Caco-2 (cell line): ENCODE data around the gene WIPF3. TPM values are rescaled to one million over a fixed set of nuclear protein-coding genes. Genes with fewer than 3 reads are reported as not detected.
A peak's percentile ranks its signal among the peaks of the same experiment; 100 is the strongest.

Experiments used
- BruUV-seq: library from RNA; stranded (reverse); fragments of 400-500 nt; replicated peaks from 2 replicates; lab custom pipeline; 2021; lab: Mats Ljungman, UMichigan
- CTCF ChIA-PET: fragments of 300-600 bp; sonication (Branson Sonifier 250); formaldehyde crosslinking; loops from one replicate; lab custom pipeline; 2022; ENCODE audit warnings: antibody characterized with exemption; lab: Charles Lee
- POLR2A ChIA-PET: fragments of 300-600 bp; sonication (Branson Sonifier 250); formaldehyde crosslinking; loops from one replicate; lab custom pipeline; 2022; ENCODE audit warnings: antibody characterized with exemption; lab: Charles Lee
- DNase-seq, 2 experiments: peaks; one replicate each; pipeline versions ENCODE4 v3.0.0 to v3.0.0-alpha.2; 2020 to 2022
- H3K27me3 ChIP-seq: replicated peaks from 2 replicates; pipeline ENCODE4 v1.6.0; 2011; ENCODE audit warnings: low read length; ENCODE audit not compliant: control insufficient read depth, insufficient read depth
- H3K36me3 ChIP-seq: 2 replicates; pipeline ENCODE4 v1.5.1; 2011; ENCODE audit warnings: low read length; ENCODE audit not compliant: control insufficient read depth, insufficient read depth
- H3K4me1 ChIP-seq: fragments of 250-450 bp; sonication (Bioruptor Pico); 2 replicates; pipeline ENCODE4 v1.5.1; 2020; ENCODE audit warnings: mild to moderate bottlenecking
- H3K4me3 ChIP-seq: 2 replicates; pipeline ENCODE4 v1.5.1; 2011; ENCODE audit warnings: low read depth, mild to moderate bottlenecking, control low read depth, low read length
- H3K9me3 ChIP-seq: fragments of 250-450 bp; sonication (Bioruptor Pico); 2 replicates; pipeline ENCODE4 v1.5.1; 2020; ENCODE audit warnings: mild to moderate bottlenecking, moderate library complexity
- H3K27ac Mint-ChIP-seq: one replicate; pipeline ENCODE4 v1.8.0; 2022; ENCODE audit warnings: mixed read lengths; ENCODE audit not compliant: unreplicated experiment
- H3K27me3 Mint-ChIP-seq: one replicate; pipeline ENCODE4 v1.8.0; 2022; ENCODE audit warnings: mixed read lengths; ENCODE audit not compliant: insufficient read depth, unreplicated experiment
- H3K36me3 Mint-ChIP-seq: one replicate; pipeline ENCODE4 v1.8.0; 2022; ENCODE audit warnings: mild to moderate bottlenecking, mixed read lengths; ENCODE audit not compliant: insufficient read depth, unreplicated experiment
- H3K4me1 Mint-ChIP-seq: one replicate; pipeline ENCODE4 v1.8.0; 2022; ENCODE audit warnings: low read depth, mixed read lengths; ENCODE audit not compliant: unreplicated experiment
- H3K4me3 Mint-ChIP-seq: one replicate; pipeline ENCODE4 v1.8.0; 2022; ENCODE audit warnings: mild to moderate bottlenecking, moderate library complexity, mixed read lengths; ENCODE audit not compliant: unreplicated experiment
- H3K9me3 Mint-ChIP-seq: one replicate; pipeline ENCODE4 v1.8.0; 2022; ENCODE audit warnings: mixed read lengths; ENCODE audit not compliant: unreplicated experiment
- intact Hi-C: fragments of 100-400 bp; cut with micrococcal nuclease; formaldehyde crosslinking; loops from one replicate; pipeline ENCODE4 v1.10.0; 2022; ENCODE audit not compliant: unreplicated experiment
- total RNA-seq: library from RNA; stranded (reverse); gene quantifications from 2 replicates; pipeline ENCODE4 v1.2.3, GENCODE V29; 2022
- TF ChIP-seq, protein P1 (sequence below), 2 experiments: fragments of 200-600 bp in 1 of 2; IDR thresholded peaks; 1 replicate in 1 of 2; 2 replicates in 1 of 2; pipeline versions ENCODE4 v1.5.1 to v1.8.0; 2011 to 2022; ENCODE audit warnings: antibody characterized with exemption in 1 of 2, control low read depth in 1 of 2, inconsistent platforms in 1 of 2, low read depth in 1 of 2, low read length in 1 of 2, mild to moderate bottlenecking in 1 of 2, moderate library complexity in 1 of 2; ENCODE audit not compliant: insufficient read depth in 1 of 2, severe bottlenecking in 1 of 2, unreplicated experiment in 1 of 2

Gene WIPF3
- total RNA-seq, 1 experiment from 2014 or later, result 1.2 TPM

DNA sequence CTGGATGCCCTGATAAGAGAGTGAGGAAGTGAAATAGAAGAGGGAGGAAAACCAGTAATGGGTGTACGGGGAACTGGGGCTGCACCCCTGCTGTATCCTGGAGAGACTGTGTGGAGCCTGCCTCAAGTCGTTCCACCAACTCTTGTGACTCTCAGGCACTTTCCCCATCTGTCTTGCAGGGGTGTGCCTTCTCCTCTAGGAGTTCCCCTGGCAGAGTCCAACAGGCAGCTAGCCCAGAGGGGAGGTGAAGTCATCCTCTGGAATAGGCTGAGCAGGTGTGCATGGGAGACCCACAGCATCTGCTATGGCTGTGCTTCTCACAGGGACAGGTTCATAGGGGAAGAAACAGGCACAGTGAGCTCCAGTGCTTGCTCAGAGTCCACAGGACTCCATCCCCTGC lies 46.8 kb downstream of the WIPF3 start:
- Histone ChIP-seq H3K4me3 (no peak overlapping the region), H3K36me3 (no peaks in the 10 kb centered on the region), H3K9me3 (no peaks in the 10 kb centered on the region), H3K4me1 (peaks cover 11% of the 10 kb centered on the region), H3K27me3 (no peaks in the 10 kb centered on the region)
- BruUV-seq, result no TSS peak
- ChIA-PET CTCF (interaction anchor here (0.5 to 0.7 kb wide), 2 partner anchors 25 to 85 kb away, joined by 3 to 7 read pairs; no protein-coding TSS in a partner anchor), POLR2A (no interaction called here)
- DNase-seq, result no peak
- H3K27ac Mint-ChIP-seq, result no peak overlapping the region
- intact Hi-C loops, result no loop called here
- no peak overlapping the region for H3K4me3 Mint-ChIP-seq
- H3K9me3 Mint-ChIP-seq, result no peaks in the 10 kb centered on the region
- TF ChIP-seq, protein P1, sequence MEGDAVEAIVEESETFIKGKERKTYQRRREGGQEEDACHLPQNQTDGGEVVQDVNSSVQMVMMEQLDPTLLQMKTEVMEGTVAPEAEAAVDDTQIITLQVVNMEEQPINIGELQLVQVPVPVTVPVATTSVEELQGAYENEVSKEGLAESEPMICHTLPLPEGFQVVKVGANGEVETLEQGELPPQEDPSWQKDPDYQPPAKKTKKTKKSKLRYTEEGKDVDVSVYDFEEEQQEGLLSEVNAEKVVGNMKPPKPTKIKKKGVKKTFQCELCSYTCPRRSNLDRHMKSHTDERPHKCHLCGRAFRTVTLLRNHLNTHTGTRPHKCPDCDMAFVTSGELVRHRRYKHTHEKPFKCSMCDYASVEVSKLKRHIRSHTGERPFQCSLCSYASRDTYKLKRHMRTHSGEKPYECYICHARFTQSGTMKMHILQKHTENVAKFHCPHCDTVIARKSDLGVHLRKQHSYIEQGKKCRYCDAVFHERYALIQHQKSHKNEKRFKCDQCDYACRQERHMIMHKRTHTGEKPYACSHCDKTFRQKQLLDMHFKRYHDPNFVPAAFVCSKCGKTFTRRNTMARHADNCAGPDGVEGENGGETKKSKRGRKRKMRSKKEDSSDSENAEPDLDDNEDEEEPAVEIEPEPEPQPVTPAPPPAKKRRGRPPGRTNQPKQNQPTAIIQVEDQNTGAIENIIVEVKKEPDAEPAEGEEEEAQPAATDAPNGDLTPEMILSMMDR (IDR thresholded peaks at IDR 0.05; ENCODE audit: insufficient read depth in 1 of 2, low read depth in 1 of 2, low read length in 1 of 2, severe bottlenecking in 1 of 2, unreplicated experiment in 1 of 2), result no peak
- no peaks in the 10 kb centered on the region for H3K27me3 Mint-ChIP-seq
- peaks cover 6% of the 10 kb centered on the region for H3K36me3 Mint-ChIP-seq
- peaks cover 13% of the 10 kb centered on the region for H3K4me1 Mint-ChIP-seq

DNA sequence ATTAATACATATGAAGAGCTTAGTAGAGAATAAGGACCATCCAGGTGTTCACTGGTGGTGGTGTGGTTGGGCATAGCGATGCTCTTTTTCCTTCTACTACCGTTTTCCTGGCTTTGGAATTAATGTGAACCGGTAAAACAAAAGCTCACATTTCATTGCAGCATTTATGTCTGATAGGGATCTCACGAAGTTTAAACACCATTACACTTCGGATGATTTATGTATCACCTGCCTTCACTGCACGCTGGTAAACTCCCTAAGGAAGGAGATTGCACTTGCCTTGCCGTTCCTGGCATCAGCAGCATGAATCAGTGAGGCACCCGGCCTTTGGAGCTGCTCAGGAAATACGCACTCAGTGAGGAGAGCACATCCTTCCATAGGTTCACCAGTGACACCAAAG lies 47.5 kb downstream of the WIPF3 start:
- intact Hi-C loops, result loop anchor here (1.0 kb wide), 2 partner anchors 28 to 68 kb away; no protein-coding TSS in a partner anchor
- Mint-ChIP-seq H3K4me3 (no peak overlapping the region), H3K27me3 (no peaks in the 10 kb centered on the region), H3K4me1 (peaks cover 15% of the 10 kb centered on the region), H3K36me3 (peaks cover 6% of the 10 kb centered on the region), H3K27ac (no peak overlapping the region), H3K9me3 (no peaks in the 10 kb centered on the region)
- Histone ChIP-seq H3K9me3 (no peaks in the 10 kb centered on the region), H3K4me1 (peaks cover 7% of the 10 kb centered on the region), H3K36me3 (no peaks in the 10 kb centered on the region), H3K4me3 (no peak overlapping the region), H3K27me3 (no peaks in the 10 kb centered on the region)
- CTCF ChIA-PET, result interaction anchor here (0.5 to 0.7 kb wide), 2 partner anchors 24 to 86 kb away, joined by 3 to 7 read pairs; no protein-coding TSS in a partner anchor
- no peak for DNase-seq
- no TSS peak for BruUV-seq
- TF ChIP-seq, protein P1 (IDR thresholded peaks at IDR 0.05; ENCODE audit: insufficient read depth in 1 of 2, low read depth in 1 of 2, low read length in 1 of 2, severe bottlenecking in 1 of 2, unreplicated experiment in 1 of 2), result no peak
- POLR2A ChIA-PET, result no interaction called here

DNA sequence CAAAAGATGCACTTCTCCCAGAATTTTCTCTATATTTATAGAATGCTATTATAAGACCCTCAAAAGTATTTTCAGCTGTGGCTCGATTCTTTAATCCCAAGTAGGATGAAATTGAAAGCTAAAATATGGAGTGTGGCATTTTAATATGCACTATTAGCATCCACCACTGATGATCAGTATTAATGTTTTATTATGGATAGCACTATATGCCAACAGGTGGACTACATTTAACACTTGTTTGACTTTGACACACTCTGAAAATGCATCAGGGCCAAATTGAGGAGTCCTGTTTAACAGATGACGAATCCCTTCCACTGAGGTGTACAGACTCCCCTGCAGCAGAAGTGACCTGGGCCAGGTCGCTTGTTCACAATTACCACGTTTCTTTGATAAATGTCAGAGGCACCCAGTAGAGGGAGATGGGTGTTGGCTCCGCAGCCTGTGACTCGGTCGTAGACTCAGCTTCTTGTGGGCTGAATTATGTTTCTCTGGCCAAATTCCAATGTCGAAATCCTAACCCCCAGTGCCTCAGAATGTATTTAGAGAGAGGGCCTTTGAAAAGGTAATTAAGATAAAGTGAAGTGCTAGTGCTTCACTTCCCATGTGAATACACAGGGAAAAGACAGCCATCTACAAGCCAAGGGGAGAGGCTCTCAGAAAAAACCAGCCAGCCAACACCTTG lies 48.1 kb downstream of the WIPF3 start:
- ChIA-PET CTCF (interaction anchor here (0.9 to 1.3 kb wide), 3 partner anchors 10 to 106 kb away, joined by 3 to 10 read pairs (median 3); no protein-coding TSS in a partner anchor), POLR2A (no interaction called here)
- Mint-ChIP-seq H3K27me3 (no peaks in the 10 kb centered on the region), H3K36me3 (peaks cover 6% of the 10 kb centered on the region), H3K4me1 (peaks cover 19% of the 10 kb centered on the region), H3K9me3 (no peaks in the 10 kb centered on the region), H3K4me3 (no peak overlapping the region), H3K27ac (no peak overlapping the region)
- intact Hi-C loops, result loop anchor here (1.0 kb wide), 2 partner anchors 27 to 67 kb away; no protein-coding TSS in a partner anchor
- TF ChIP-seq, protein P1 (IDR thresholded peaks at IDR 0.05; ENCODE audit: insufficient read depth in 1 of 2, low read depth in 1 of 2, low read length in 1 of 2, severe bottlenecking in 1 of 2, unreplicated experiment in 1 of 2), result peak; percentile 56 to 58
- peak; percentile 80 to 84 for DNase-seq
- Histone ChIP-seq H3K9me3 (no peaks in the 10 kb centered on the region), H3K4me3 (no peak overlapping the region), H3K27me3 (no peaks in the 10 kb centered on the region), H3K36me3 (no peaks in the 10 kb centered on the region), H3K4me1 (peaks cover 7% of the 10 kb centered on the region)
- no TSS peak for BruUV-seq
